GM21528 (cell line): ENCODE results near the gene VEGFB.
A peak's percentile ranks its signal among the peaks of the same experiment; 100 is the strongest.

ENCODE experiments used
- ATAC-seq: cut with Tn5 transposase; IDR thresholded peaks from one replicate; pipeline ENCODE4 v1.9.1; 2021; ENCODE audit warnings: mild to moderate bottlenecking, moderate library complexity; ENCODE audit not compliant: unreplicated experiment, low FRiP score

The VEGFB gene

GRCh38 chr11:64275841-64276240, 41.5 kb downstream of the VEGFB start:
- no peak for ATAC-seq

DNA sequence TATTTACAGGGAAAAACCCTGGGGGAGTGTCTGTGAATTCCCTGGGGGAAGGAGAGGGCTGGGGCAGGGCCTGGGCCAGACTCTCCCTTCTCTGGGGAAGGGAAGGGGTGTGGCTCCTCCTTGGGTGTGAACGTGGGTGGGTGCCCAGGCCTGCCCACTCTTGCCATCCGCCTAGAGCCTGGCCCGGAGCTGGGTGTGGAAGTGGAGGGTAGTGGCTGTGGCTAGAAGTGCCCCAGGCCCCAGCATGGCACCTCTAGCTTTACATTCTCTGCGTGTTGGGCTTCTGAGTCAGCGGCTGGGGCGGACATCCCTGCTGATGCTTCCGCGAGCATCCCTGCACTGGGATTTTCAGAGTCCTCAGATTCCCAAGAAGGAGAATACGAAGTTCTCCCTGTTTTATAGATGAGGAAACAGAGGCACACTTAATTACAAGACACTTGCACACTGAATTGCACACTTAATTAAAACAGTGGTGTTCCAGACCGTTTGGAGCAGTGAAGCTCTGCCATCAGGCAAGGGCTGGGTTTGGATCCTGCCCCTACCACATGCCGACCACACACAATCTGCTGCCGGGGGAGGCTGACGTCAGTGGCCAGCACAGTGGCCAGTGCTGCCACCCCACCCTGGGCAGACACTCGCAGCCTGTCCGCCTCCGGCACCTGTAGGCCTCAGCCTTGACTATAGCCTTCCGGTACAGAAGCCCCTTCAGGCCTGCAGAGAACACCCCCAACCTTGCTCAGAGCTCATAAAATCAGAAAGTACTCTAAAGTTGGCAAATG, 42.5 kb downstream of the VEGFB start:
- ATAC-seq, result no peak

GRCh38 chr11:64278576-64279190, 44.3 kb downstream of the VEGFB start:
- no peak for ATAC-seq

GRCh38 chr11:64281957-64282770, 47.8 kb downstream of the VEGFB start:
- no peak for ATAC-seq

GRCh38 chr11:64283092-64283491, 48.7 kb downstream of the VEGFB start:
- ATAC-seq, result no peak

DNA sequence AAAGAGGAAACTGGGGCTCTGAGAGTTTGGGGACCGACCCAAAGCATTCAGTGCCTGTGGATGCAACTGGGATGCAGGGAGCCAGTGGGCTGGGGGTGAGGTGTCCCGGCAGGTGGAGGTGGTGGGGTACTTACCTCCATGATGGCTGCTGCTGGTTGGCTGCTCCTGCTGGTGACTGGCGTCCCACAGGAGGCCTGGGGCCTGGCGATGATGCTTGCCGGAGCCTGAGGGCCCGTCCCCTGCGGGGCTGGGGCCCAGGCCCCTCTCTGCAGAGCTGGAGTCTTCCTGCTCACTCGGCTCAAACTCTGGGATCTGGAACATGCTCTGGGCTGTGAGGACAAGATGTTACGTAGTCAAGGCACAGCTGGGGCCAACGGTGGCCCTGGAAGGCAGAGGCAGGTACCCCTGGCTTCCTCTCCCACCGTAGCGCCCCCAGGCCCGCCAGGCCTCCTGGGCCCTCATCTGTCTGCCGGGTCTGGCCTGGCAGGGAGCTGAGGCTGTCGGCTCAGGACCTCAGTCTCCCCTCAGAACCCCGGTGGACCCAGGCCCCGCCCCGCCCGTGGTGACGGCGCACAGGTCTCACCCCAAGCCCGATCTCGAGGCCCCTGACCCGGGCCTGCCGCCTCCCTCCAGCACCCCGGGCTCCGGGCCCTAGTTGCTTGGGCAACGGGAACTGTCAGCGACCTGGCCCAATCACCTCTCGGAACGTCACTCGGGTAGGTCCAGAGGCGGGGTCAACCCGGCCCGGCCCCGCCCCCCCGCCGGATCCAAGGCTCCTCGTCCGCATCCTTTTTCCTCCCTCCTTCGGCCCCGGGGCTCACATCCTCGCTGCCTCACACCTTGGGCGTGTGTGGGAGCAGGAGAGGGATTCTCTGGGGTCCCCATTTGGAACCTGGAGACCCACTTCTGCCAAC, 49.9 kb downstream of the VEGFB start, which contains the start of gene BAD:
TSS of gene BAD (minus strand) at position 618 of the 914 bp plus-strand sequence. CDS start at position 321, 297 bp downstream.
- ATAC-seq, result peak; percentile 59

GRCh38 chr11:64284962-64285884, 50.8 kb downstream of the VEGFB start, which contains the start of gene GPR137:
TSS of gene GPR137 (plus strand) at chr11:64285848. CDS start at chr11:64286525, 677 bp downstream.
- ATAC-seq, result peak; percentile 57

DNA sequence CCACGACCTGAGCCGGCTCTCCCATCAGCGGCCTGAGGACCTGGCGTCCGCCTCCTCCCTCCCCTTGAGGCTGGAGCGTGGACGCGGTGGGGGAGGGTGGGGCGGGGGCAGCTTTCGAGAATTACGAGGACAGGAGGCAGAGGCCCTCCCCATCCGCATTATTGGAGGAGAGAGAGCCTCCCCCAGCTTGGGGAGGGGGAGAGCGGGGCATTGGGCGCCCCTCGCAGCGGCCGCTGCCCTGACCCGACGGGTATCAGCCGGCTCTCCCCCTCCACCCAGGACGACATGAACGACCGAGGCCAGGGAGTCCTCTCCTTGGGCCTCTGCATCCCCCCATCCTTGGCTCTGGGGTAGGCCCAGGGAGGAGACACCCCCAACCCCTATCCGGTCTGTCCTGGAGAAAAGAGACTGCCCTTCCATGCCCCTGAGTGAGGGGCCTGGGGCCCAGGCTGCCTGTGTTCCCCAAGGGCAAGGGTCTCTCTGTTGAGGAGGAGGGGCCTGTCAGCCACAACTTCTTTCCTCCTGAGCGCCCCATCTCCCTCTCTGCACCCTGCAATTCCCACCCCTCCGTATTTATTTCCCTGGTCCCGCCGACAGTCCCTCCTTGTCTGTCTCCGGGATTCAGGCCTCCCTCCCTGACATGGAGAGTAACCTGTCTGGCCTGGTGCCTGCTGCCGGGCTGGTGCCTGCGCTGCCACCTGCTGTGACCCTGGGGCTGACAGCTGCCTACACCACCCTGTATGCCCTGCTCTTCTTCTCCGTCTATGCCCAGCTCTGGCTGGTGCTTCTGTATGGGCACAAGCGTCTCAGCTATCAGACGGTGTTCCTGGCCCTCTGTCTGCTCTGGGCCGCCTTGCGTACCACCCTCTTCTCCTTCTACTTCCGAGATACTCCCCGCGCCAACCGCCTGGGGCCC, 51.8 kb downstream of the VEGFB start:
- ATAC-seq, result no peak

- no peak for ATAC-seq
Observed at GRCh38 chr11:64286801-64287159, 52.4 kb downstream of the VEGFB start.

DNA sequence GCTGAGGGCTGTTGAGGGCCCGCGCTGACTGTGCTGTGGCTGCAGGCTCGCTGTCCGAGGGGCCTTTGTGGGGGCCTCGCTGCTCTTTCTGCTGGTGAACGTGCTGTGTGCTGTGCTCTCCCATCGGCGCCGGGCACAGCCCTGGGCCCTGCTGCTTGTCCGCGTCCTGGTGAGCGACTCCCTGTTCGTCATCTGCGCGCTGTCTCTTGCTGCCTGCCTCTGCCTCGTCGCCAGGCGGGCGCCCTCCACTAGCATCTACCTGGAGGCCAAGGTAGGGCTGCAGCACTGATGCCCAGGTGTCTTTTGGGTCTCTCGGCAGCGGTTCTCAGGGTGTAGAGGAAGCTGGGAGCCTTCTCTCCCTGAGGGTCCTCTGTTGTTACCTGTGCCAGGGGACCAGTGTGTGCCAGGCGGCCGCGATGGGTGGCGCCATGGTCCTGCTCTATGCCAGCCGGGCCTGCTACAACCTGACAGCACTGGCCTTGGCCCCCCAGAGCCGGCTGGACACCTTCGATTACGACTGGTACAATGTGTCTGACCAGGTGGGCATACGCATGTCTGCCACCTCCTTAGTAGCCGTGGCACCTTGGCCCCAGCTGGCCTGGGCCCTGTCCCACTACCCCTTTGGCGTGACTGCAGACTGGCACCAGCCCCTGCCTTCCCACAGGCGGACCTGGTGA, 53.4 kb downstream of the VEGFB start:
- ATAC-seq, result no peak

DNA sequence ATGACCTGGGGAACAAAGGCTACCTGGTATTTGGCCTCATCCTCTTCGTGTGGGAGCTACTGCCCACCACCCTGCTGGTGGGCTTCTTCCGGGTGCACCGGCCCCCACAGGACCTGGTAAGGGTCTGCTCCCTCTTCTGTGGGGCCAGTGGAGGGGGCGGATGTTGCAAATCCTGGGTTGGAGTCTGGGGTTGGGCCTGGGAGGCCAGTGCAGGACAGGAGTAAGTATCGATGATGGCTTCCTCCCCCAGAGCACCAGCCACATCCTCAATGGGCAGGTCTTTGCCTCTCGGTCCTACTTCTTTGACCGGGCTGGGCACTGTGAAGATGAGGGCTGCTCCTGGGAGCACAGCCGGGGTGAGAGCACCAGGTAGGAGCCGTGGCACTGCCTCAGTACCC, 54.0 kb downstream of the VEGFB start:
- no peak for ATAC-seq
